Stimulated activated CD4-positive, alpha-beta T cell treated with anti-CD3 and anti-CD28 coated beads, Interleukin-4, amount 100 ng/mL, for 48 hours (primary cell): ENCODE results near the gene FMC1.

Experiments used
- DNase-seq, 2 donors: peaks; one replicate each; pipeline ENCODE4 v3.0.0-alpha.2; 2020; ENCODE audit warnings: low read depth in 2 of 2

Gene FMC1

GRCh38 chr7:139374246-139374645, 33.1 kb downstream of the FMC1 start:
- no peak for DNase-seq

GRCh38 chr7:139382439-139382838, 41.3 kb downstream of the FMC1 start:
- DNase-seq = no peak

GRCh38 chr7:139384611-139385010, 43.5 kb downstream of the FMC1 start:
- DNase-seq = no peak

- no peak for DNase-seq
Measured at GRCh38 chr7:139387594-139387993, 46.5 kb downstream of the FMC1 start.

GRCh38 chr7:139389091-139389490, 48.0 kb downstream of the FMC1 start:
- DNase-seq = no peak

- no peak for DNase-seq
Measured at GRCh38 chr7:139389774-139390173, 48.6 kb downstream of the FMC1 start.

- no peak for DNase-seq
Measured at GRCh38 chr7:139393621-139394211, 52.6 kb downstream of the FMC1 start.

- no peak for DNase-seq
Measured at GRCh38 chr7:139394540-139394939, 53.4 kb downstream of the FMC1 start.
